Femur (tissue), 1 donor: ENCODE measurements around the gene NCOA6.
"Not testable (repeated sequence)": the region's sequence is repeated elsewhere in the genome, so short reads cannot be mapped to it uniquely, and the experiment has no call there.

Source experiments
- DNase-seq: peaks from one replicate; pipeline ENCODE4 v3.0.0-alpha.2; 2017

The NCOA6 gene

GRCh38 chr20:34824806-34825529 is 483 bp downstream of the NCOA6 start:
- DNase-seq = peak; percentile 74

DNA sequence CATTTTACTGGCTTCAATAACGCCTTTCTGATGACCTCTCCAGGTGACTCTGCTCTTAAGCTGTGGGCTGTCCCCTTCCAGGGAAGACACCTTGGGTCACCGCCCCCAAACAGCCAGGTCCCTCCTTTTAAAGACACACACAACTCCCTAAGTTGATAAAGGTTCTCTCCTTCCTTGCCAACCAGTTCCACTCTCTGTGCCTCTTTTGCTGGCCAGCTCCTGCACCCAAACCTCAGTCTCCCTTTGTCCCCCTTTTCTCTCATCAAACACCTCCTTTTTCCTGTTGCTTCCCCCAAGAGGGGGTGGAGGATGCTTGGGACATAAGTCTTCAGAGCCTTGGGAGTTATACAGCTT is 1.0 kb downstream of the NCOA6 start:
- peak; percentile 62 for DNase-seq

DNA sequence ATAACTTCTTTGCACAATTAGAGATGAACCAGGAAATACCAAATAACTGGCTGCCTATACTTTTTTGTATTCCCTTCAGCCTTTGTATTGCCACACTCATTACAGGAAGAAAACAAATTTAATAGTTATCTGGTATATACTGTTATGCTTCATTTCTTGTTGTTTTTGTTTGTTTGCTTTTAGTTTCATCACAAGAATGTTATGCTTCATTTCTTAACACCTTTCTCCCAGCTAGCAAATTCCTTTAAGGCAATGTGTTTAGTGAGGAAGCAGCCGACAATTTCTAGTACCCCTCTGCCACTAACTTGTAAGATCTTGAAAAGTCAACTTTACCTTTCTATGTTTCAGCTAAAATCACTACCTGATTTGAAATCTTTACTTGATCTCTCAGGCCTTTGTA is 1.4 kb downstream of the NCOA6 start:
- no peak for DNase-seq

GRCh38 chr20:34820805-34821578 is 4.5 kb downstream of the NCOA6 start:
- DNase-seq = no peak

GRCh38 chr20:34817801-34818200 is 7.7 kb downstream of the NCOA6 start:
- no peak for DNase-seq

DNA sequence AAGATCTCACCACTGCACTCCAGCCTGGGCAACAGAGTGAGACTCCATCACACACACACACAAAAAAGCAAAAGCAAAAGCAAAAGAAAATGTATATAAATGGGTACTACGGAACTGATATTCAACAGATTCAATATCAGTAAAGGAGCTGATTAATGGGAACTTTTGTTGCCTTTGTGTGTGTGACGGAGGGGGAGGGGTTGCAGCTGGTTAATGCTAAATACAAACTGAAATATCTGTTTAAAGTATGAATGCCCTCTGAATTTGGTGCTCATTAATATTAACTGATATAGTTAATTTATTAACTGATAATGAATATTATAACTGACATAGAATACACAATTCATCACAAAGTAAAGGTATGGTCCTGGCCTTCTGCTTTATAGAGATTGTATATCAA is 8.4 kb downstream of the NCOA6 start:
- DNase-seq = no peak

- DNase-seq = no peak
Measured at GRCh38 chr20:34815636-34816035, 9.8 kb downstream of the NCOA6 start.

- no peak for DNase-seq
Measured at GRCh38 chr20:34808583-34808982, 16.9 kb downstream of the NCOA6 start.

- DNase-seq = not testable (repeated sequence)
Measured at GRCh38 chr20:34807944-34808465, 17.4 kb downstream of the NCOA6 start.

DNA sequence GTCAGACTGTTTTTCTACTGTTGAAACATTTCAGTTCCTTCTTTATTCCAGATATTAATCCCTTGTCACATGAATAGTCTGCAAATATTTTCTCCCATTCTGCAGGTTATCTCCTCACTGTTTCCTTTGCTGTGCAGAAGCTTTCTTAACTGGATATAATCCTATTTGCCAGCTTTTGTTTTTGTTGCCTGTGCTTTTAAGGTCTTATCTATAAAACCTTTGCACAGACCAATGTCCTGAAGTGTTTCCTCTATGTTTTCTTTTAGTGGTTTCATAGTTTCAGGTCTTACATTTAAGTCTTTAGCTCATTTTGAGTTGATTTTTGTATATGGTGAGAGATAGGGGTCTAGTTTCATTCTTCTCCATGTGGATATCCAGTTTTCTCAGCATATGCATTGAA is 19.2 kb downstream of the NCOA6 start:
- no peak for DNase-seq

DNA sequence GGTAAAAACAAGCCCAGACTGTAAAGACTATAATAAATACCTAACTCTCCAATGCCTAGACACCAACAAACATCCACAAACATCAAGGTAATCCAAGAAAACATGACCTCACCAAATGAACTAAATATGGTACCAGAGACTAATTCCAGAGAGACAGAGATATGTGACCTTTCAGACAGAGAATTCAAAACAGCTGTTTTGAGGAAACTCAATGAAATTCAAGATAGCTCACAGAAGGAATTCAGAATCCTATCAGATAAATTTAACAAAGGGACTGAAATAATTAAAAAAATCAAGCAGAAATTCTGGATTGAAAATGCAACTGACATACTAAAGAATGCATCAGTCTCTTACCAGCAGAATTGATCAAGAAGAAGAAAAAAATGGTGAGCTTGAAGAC is 26.6 kb downstream of the NCOA6 start:
- DNase-seq = no peak

DNA sequence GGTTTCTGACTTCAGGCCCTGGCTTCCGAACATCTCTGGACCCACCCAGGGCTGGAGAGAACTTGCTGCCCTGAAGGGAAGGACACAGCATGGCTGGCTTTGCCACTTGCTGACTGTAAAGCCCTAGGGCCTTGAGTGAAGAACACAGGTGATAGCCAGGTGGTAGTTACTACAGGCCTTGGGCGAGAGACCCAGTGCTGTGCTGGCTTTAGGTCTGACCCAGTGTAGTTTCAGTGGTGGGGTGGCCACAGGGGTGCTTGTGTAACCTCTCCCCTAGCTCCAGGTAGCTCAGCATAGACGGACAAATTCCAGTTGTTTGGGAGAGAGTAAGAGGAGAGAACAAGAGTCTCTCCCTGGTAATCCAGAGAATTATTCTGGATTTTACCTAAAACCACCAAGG is 27.1 kb downstream of the NCOA6 start:
- DNase-seq = no peak

DNA sequence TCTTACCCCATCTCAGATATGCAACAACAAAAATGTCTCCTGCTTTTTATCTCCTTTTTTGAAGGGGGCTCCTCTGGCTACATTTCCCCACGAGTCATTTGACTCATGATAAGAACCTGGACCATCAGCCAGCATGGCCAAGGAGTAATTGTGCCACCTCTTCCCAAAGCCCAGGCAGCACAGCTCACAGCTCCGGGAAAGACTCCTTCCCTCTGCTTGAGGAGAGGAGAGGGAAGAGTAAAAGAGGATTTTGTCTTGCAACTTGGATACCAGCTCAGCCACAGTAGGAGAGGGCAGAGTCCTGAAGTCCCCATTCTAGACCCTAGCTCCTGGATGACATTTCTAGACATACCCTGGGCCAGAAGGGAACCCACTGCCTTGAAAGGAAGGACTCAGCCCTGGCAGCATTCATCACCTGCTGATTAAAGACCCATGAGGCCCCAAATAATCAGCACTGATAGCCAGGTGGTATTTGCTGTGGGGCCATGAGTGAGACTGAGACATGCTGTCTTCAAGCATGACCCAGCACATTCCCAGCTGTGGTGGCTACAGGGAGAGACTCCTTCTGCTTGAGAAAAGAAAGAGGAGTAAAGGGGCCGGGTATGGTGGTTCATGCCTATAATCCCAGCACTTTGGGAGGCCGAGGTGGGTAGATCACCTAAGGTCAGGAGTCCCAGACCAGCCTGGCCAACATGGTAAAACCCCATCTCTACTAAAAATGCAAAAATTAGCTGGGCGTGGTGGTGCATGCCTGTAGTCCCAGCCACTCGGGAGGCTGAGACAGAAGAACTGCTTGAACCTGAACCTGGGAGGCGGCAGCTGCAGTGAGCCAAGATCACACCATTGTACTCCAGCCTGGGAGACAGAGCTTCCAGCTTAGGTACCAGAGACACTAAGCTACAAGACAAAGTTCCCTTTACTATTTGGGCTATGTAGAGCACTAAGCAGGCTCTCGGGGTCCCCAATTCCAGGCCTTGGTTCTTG is 28.1 kb downstream of the NCOA6 start:
- no peak for DNase-seq

GRCh38 chr20:34794006-34794585 is 31.4 kb downstream of the NCOA6 start:
- DNase-seq = no peak

GRCh38 chr20:34792687-34793363 is 32.6 kb downstream of the NCOA6 start:
- DNase-seq = no peak

- no peak for DNase-seq
Measured at GRCh38 chr20:34791289-34792020, 34.0 kb downstream of the NCOA6 start.

DNA sequence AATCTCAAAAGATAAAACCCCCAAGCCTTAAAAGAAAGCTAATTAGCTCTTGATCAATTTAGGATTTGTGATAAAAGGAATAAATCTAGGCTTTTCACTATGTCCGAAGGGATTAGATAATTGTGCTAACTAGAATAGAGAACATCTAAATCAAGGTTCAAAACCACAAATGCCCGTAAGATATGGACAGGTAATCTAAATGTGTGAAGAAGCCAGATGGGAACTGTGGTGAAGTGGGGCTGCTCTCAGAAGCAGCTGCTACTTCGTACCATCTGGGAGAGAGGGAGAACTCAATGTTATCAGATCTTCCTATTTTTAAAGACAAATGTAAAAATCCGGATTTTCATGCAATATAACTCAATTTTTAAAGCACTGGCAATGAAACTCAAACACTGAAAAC is 44.2 kb downstream of the NCOA6 start:
- no peak for DNase-seq

- not testable (repeated sequence) for DNase-seq
Measured at GRCh38 chr20:34780291-34780690, 45.2 kb downstream of the NCOA6 start.

GRCh38 chr20:34776177-34776576 is 49.3 kb downstream of the NCOA6 start:
- no peak for DNase-seq

DNA sequence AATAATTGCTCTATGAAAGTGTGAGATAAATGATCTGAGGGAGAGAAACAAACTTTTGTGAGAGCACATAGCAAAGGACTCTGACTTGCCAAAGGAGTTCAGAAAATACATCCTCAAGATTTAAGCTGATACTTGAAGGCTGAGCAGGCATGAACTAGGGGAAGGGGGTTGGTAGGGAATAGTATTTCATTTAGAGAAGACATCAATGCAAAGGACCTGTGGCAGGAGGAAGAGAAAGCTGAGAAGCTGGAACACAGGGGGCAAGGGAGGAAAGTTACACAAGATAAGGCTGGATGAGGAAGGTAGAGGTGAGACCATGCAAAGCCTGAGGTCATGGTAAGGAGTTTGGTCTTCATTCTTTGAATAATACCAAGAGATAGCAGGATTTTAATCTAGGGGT is 50.6 kb downstream of the NCOA6 start:
- no peak for DNase-seq

DNA sequence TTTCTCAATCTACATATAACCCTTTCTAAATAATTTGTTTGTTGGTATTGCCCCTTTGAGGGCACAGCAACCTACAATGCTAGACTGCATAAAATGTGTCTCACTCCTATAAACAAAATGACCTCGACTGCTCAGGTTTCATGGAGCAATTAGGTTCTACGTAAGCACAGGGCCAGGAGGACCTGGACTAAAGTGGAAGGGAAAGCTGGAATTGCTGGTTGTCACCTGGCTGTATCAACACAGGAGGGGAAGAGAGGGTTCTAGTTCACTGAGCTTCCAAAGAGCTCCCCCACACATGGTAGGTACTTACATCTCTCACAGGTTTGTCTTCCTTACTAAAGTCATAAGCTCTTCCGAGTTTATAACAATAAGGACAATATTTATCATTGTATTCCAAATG is 51.0 kb downstream of the NCOA6 start:
- no peak for DNase-seq
